Psoas muscle (tissue), 8 donors: ENCODE data around the gene OPALIN. TPM values are rescaled to one million over a fixed set of nuclear protein-coding genes. Genes with fewer than 3 reads are reported as not detected.

Source experiments
- ATAC-seq, 4 donors: fragments of 200-7000 bp; cut with Tn5 transposase; one replicate each; pipeline ENCODE4 v1.9.1; 2020; ENCODE audit warnings: moderate library complexity in 3 of 4, mild to moderate bottlenecking in 2 of 4
- DNase-seq, 2 donors: peaks; one replicate each; pipeline ENCODE4 v3.0.0-alpha.2; 2020
- H3K27ac ChIP-seq: fragments of 200-600 bp; one replicate; pipeline ENCODE4 v1.8.0; 2022
- H3K27me3 ChIP-seq, 3 donors: fragments of 200-600 bp in 1 of 3; one replicate each; pipeline versions ENCODE4 v1.6.1 to v1.8.0; 2013 to 2022; ENCODE audit warnings: low read length in 2 of 3, mild to moderate bottlenecking in 2 of 3, moderate library complexity in 1 of 3; ENCODE audit not compliant: insufficient read depth in 3 of 3
- H3K36me3 ChIP-seq, 2 donors: fragments of 200-600 bp in 1 of 2; one replicate each; pipeline versions ENCODE4 v1.6.1 to v1.8.0; 2013 to 2022; ENCODE audit warnings: low read depth in 1 of 2, mild to moderate bottlenecking in 1 of 2, moderate library complexity in 1 of 2; ENCODE audit not compliant: insufficient read depth in 1 of 2
- H3K4me1 ChIP-seq: fragments of 200-600 bp; one replicate; pipeline ENCODE4 v1.8.0; 2022
- H3K4me3 ChIP-seq: fragments of 200-600 bp; one replicate; pipeline ENCODE4 v1.8.0; 2022; ENCODE audit warnings: mild to moderate bottlenecking
- H3K9me3 ChIP-seq: fragments of 200-600 bp; one replicate; pipeline ENCODE4 v1.8.0; 2022
- CTCF ChIP-seq: fragments of 200-600 bp; IDR thresholded peaks from one replicate; pipeline ENCODE4 v1.8.0; 2022; ENCODE audit warnings: antibody characterized with exemption
- WGBS, 3 donors: extraction: QIAGEN DNeasy Blood & Tissue Kit; methylation state at CpG; one replicate each; pipeline versions ENCODE4 v1.1.6 to v1.1.7; 2013; 5-methylcytosine and 5-hydroxymethylcytosine counted together
- intact Hi-C, 2 donors: fragments of 100-400 bp; cut with DNase I; formaldehyde crosslinking; loops; one replicate each; pipeline versions ENCODE4 v1.11.0 to v1.14.2; 2022
- long read RNA-seq, 2 donors: library from polyadenylated mRNA; unstranded; transcript quantifications; one replicate each; pipeline ENCODE4 v2.0.0, GENCODE V29; 2021
- polyA plus RNA-seq, 3 donors: library from polyadenylated mRNA; stranded (reverse); fragments of 200-250 nt; gene quantifications; one replicate each; pipeline ENCODE4 v1.2.3, GENCODE V29; 2013
- total RNA-seq, 4 donors: library from RNA; stranded (reverse); fragmentation: NEBNext Ultra II Directional in 2 of 4; extraction: Animal tissue kit (Norgen Biotek cat#: 25700) in 2 of 4; gene quantifications; one replicate each; pipeline versions ENCODE4 v1.2.1 to v1.2.4, GENCODE V29; 2021 to 2023
- donor health status: healthy with polysubstance abuse.
- donor health status: DM: no; HTN: no; CAD: no; lungs with moderate emphysema.
- donor health status: Bipolar disorder and iron deficiency.
- donor health status: healthy.
- donor health status: DM: yes; HTN: yes; CAD: no.
- donor health status: DM: no; HTN: no; CAD: no.
- donor health status: DM: no; HTN: no; CAD: no.
- donor health status: DM: yes; HTN: yes; CAD: no.

OPALIN gene
- not detected for total RNA-seq
- under 1 TPM in 1 of 3 donors, not detected in 2; 0.17 TPM for polyA plus RNA-seq
- long read RNA-seq, donor 1 = 0 reads
- long read RNA-seq, donor 2 = 0 reads

- intact Hi-C loops = no loop called here
- no peaks in the 10 kb centered on the region for H3K9me3 ChIP-seq
- 55 to 67% (median 63%) methylated on average over 7 of the region's 7 CpGs for WGBS, 3 donors
Observed at GRCh38 chr10:96358851-96359540, at the start of gene OPALIN. Gene OPALIN, minus strand, starts transcription at chr10:96359002. Its CDS starts 106 bp downstream, at chr10:96358896.

GRCh38 chr10:96408201-96408600 lies 49.4 kb upstream of the OPALIN start:
- no peak overlapping the region for H3K27ac ChIP-seq
- WGBS, 3 donors = 77 to 89% (median 85%) methylated on average over 1 of the region's 1 CpG
- no peak overlapping the region for H3K4me3 ChIP-seq
- no peaks in the 10 kb centered on the region for H3K9me3 ChIP-seq
- DNase-seq (no peak), ATAC-seq (no peak)
- no peak for TF ChIP-seq CTCF
- intact Hi-C loops = no loop called here
- peaks cover 6% of the 10 kb centered on the region for H3K4me1 ChIP-seq
- H3K27me3 ChIP-seq = peaks cover 0 to 17% (median 3%) of the 10 kb centered on the region in 3 donors
- no peaks in the 10 kb centered on the region for H3K36me3 ChIP-seq

More at GRCh38 chr10:96358851-96359540, at the start of gene OPALIN:
- Histone ChIP-seq H3K4me1 (no peaks in the 10 kb centered on the region), H3K36me3 (no peaks in the 10 kb centered on the region), H3K4me3 (no peak within 1 kb of the TSS), H3K27me3 (no peaks in the 10 kb centered on the region), H3K27ac (no peak within 1 kb of the TSS)
- TF ChIP-seq CTCF = no peak
- DNase-seq (no peak), ATAC-seq (no peak)

- 84 to 88% (median 87%) methylated on average over 15 of the region's 15 CpGs for WGBS, 3 donors
- no peak for DNase-seq
- peaks cover 0 to 17% (median 3%) of the 10 kb centered on the region in 3 donors for H3K27me3 ChIP-seq
- no peaks in the 10 kb centered on the region for H3K9me3 ChIP-seq
- TF ChIP-seq CTCF = no peak
- H3K4me3 ChIP-seq = no peak overlapping the region
- no peaks in the 10 kb centered on the region for H3K36me3 ChIP-seq
- intact Hi-C loops = no loop called here
- no peak overlapping the region for H3K27ac ChIP-seq
- H3K4me1 ChIP-seq = peaks cover under 1% of the 10 kb centered on the region
- ATAC-seq = no peak
Observed at GRCh38 chr10:96407560-96408069, 48.8 kb upstream of the OPALIN start.

- WGBS, 3 donors = 73 to 81% (median 79%) methylated on average over 5 of the region's 5 CpGs
- intact Hi-C loops = no loop called here
- Histone ChIP-seq H3K36me3 (no peaks in the 10 kb centered on the region), H3K9me3 (no peaks in the 10 kb centered on the region), H3K4me1 (no peaks in the 10 kb centered on the region), H3K27me3 (peaks cover 0 to 17% (median 3%) of the 10 kb centered on the region in 3 donors), H3K4me3 (no peak overlapping the region), H3K27ac (no peak overlapping the region)
- ATAC-seq (no peak), DNase-seq (no peak)
- TF ChIP-seq CTCF = no peak
Observed at GRCh38 chr10:96406091-96406490, 47.3 kb upstream of the OPALIN start.
